ENCODE measurements around the gene CLDN9. TPM values are rescaled to one million over a fixed set of nuclear protein-coding genes. Genes with fewer than 3 reads are reported as not detected.

The CLDN9 gene
- total RNA-seq, 4 donors from 2014 or later: 0.32 to 0.39 TPM; not detected in 2

- Histone ChIP-seq H3K36me3 (no peaks in the 10 kb centered on the region), H3K27ac (no peak overlapping the region), H3K4me3 (no peak overlapping the region), H3K9me3 (no peaks in the 10 kb centered on the region), H3K4me1 (peaks cover 0 to 11% (median 4%) of the 10 kb centered on the region in 3 donors), H3K27me3 (peaks cover 77% of the 10 kb centered on the region)
- no peak for ATAC-seq
- TF ChIP-seq POLR2A (IDR thresholded peaks at IDR 0.05) (no peak), POLR2AphosphoS5 (IDR thresholded peaks at IDR 0.05) (no peak), EP300 (IDR thresholded peaks at IDR 0.05) (no peak)
- TF ChIP-seq, protein P1, sequence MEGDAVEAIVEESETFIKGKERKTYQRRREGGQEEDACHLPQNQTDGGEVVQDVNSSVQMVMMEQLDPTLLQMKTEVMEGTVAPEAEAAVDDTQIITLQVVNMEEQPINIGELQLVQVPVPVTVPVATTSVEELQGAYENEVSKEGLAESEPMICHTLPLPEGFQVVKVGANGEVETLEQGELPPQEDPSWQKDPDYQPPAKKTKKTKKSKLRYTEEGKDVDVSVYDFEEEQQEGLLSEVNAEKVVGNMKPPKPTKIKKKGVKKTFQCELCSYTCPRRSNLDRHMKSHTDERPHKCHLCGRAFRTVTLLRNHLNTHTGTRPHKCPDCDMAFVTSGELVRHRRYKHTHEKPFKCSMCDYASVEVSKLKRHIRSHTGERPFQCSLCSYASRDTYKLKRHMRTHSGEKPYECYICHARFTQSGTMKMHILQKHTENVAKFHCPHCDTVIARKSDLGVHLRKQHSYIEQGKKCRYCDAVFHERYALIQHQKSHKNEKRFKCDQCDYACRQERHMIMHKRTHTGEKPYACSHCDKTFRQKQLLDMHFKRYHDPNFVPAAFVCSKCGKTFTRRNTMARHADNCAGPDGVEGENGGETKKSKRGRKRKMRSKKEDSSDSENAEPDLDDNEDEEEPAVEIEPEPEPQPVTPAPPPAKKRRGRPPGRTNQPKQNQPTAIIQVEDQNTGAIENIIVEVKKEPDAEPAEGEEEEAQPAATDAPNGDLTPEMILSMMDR (IDR thresholded peaks at IDR 0.05): no peak
- 45 to 54% methylated on average over 3 to 5 of the region's 13 CpGs for WGBS, 2 donors (ENCODE audit: low coverage in 1 of 2)
These were observed 5.4 kb upstream of the CLDN9 start for GRCh38 chr16:3007059-3007956.

DNA sequence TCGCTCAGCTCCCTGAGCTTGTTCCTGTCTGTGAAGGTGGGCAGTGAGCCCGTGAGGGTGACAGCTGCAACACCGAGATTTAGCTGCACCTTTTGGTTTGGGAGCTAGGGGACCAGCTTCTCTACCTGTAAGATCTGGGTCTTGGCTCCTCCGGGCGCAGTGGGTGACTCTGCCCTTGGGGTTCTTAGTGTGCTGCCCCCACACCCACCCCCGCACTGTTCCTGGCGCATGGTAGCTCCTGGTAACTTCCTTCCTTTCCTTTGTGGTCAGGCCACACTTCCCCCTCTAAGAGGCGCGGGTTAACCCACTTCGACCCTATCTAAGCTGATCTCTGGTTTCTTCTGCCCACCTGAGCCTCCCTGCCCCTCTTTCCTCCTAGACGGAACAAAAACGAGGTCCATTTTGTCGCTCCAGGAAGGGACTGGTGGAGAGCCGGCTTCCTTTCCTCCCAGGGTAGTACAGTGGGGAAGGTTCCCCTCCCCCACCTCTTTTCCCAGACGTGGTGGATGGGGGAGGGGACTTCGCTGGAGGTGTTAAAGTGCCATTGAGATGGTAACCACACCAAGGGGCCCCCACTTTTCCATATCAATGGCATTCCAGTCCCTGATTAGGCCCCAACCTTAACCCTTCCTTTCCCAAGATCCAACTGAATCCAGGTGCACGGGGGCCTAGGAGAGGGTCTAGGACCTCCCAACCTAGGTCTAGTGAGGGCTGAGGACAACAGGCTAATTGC lies 4.6 kb upstream of the CLDN9 start:
- H3K4me3 ChIP-seq: no peak overlapping the region
- H3K27ac ChIP-seq: no peak overlapping the region
- no peaks in the 10 kb centered on the region for H3K36me3 ChIP-seq
- no peaks in the 10 kb centered on the region for H3K9me3 ChIP-seq
- H3K27me3 ChIP-seq: peaks cover 85% of the 10 kb centered on the region
- no peak for TF ChIP-seq POLR2A (IDR thresholded peaks at IDR 0.05)
- TF ChIP-seq, protein P1 (IDR thresholded peaks at IDR 0.05): no peak
- 20 to 23% methylated on average over 5 to 10 of the region's 17 CpGs for WGBS, 2 donors (ENCODE audit: low coverage in 1 of 2)
- peaks cover 0 to 11% (median 4%) of the 10 kb centered on the region in 3 donors for H3K4me1 ChIP-seq
- no peak for ATAC-seq

DNA sequence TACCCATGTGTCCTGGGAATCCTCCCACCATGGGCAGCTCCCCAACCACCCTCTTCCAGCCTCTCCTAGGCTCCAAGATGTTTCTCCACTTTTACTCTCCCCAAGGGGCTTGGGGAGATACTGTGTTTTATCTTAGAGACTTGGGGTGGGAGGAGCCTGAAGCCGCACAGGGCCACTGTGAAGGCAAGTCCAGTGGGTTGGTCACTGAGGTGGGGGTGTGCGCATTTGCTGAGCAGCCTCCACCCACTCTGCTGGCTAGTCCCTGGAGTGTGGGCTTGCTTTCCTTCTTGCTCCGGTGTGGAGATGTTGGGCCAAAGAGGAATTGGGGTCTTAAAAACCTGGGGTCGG lies 4.1 kb upstream of the CLDN9 start:
- Histone ChIP-seq H3K36me3 (no peaks in the 10 kb centered on the region), H3K4me3 (no peak overlapping the region), H3K4me1 (peaks cover 0 to 7% (median 4%) of the 10 kb centered on the region in 3 donors), H3K27me3 (peaks cover 90% of the 10 kb centered on the region), H3K27ac (no peak overlapping the region), H3K9me3 (no peaks in the 10 kb centered on the region)
- ATAC-seq: no peak
- 80% methylated on average over 1 of the region's 4 CpGs; no CpG with 5 or more reads in 1 of the 2 donors for WGBS, 2 donors (ENCODE audit: low coverage in 1 of 2)
- TF ChIP-seq POLR2AphosphoS5 (IDR thresholded peaks at IDR 0.05) (no peak), POLR2A (IDR thresholded peaks at IDR 0.05) (no peak), EP300 (IDR thresholded peaks at IDR 0.05) (no peak)
- TF ChIP-seq, protein P1 (IDR thresholded peaks at IDR 0.05): no peak

GRCh38 chr16:3009568-3010390 lies 2.9 kb upstream of the CLDN9 start:
- ATAC-seq: no peak
- Histone ChIP-seq H3K9me3 (no peaks in the 10 kb centered on the region), H3K4me1 (peaks cover 0 to 3% (median 3%) of the 10 kb centered on the region in 3 donors), H3K27me3 (peaks cover 100% of the 10 kb centered on the region), H3K36me3 (no peaks in the 10 kb centered on the region), H3K27ac (no peak overlapping the region), H3K4me3 (no peak overlapping the region)
- 43 to 48% methylated on average over 4 to 12 of the region's 21 CpGs for WGBS, 2 donors (ENCODE audit: low coverage in 1 of 2)
- no peak for TF ChIP-seq POLR2AphosphoS5 (IDR thresholded peaks at IDR 0.05)
- TF ChIP-seq, protein P1 (IDR thresholded peaks at IDR 0.05): no peak
- no peak for TF ChIP-seq EP300 (IDR thresholded peaks at IDR 0.05)

All from gastroesophageal sphincter (tissue), 4 donors.